HEK293 (cell line): ENCODE measurements around the gene GPR160.

Experiments used
- ATF2 ChIP-seq: fragments of 450-650 bp; formaldehyde crosslinking; IDR thresholded peaks from 2 replicates; pipeline ENCODE4 v1.5.1; 2016; ENCODE audit warnings: missing biosample characterization, missing genetic modification characterization, low read depth
- CTCF ChIP-seq: fragments of 450-650 bp; formaldehyde crosslinking; IDR thresholded peaks from 2 replicates; pipeline ENCODE4 v1.5.1; 2016; ENCODE audit warnings: missing biosample characterization, missing genetic modification characterization
- ZBTB44 ChIP-seq: fragments of 450-650 bp; IDR thresholded peaks from 2 replicates; pipeline ENCODE4 v1.5.1; 2018; ENCODE audit warnings: missing biosample characterization, mild to moderate bottlenecking, missing genetic modification characterization
- ZNF501 ChIP-seq: fragments of 450-650 bp; formaldehyde crosslinking; IDR thresholded peaks from 2 replicates; pipeline ENCODE4 v1.5.1; 2016; ENCODE audit warnings: missing biosample characterization, missing genetic modification characterization
- ZNF776 ChIP-seq: fragments of 450-650 bp; formaldehyde crosslinking; IDR thresholded peaks from 2 replicates; pipeline ENCODE4 v1.5.0; 2017; ENCODE audit warnings: missing biosample characterization, missing genetic modification characterization, borderline replicate concordance

GRCh38 chr3:170056710-170057454, 19.1 kb downstream of the GPR160 start:
- TF ChIP-seq ZNF776 (tag by site-specific recombination) (no peak), ZNF501 (tag by site-specific recombination) (no peak), ATF2 (tag by site-specific recombination) (no peak), CTCF (tag by site-specific recombination) (no peak), ZBTB44 (tag by site-specific recombination) (no peak)
